NCI-H748 treated with DMSO at 0.1 percent for 48 hours (cell line): ENCODE results near the gene GAPDH.

Source experiments
- DNase-seq: peaks from one replicate; lab custom pipeline; 2025; lab: John Stamatoyannopoulos, UW

GAPDH gene

DNA sequence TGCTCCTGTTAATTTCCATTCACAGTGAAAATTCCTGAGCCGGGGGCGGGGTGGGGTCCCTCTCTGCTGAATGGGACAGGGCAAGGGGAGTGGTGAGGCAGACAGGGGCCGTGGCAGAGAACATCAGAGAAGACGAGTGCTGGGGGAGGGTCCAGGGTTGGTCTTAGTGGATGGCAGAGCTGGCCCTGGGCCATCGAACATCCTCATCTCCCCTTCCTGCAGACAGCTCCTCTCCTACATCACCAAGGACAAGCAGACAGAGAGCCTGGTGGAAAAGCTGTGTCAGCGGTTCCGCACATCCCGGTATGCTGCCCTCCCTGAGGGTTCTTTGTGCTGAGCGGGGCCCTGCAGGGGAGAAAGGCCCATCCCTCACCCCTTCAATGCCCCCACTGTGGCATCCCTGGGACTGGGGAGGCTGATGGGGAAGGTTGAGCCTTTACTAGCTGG, 5.0 kb upstream of the GAPDH start:
- no peak for DNase-seq

DNA sequence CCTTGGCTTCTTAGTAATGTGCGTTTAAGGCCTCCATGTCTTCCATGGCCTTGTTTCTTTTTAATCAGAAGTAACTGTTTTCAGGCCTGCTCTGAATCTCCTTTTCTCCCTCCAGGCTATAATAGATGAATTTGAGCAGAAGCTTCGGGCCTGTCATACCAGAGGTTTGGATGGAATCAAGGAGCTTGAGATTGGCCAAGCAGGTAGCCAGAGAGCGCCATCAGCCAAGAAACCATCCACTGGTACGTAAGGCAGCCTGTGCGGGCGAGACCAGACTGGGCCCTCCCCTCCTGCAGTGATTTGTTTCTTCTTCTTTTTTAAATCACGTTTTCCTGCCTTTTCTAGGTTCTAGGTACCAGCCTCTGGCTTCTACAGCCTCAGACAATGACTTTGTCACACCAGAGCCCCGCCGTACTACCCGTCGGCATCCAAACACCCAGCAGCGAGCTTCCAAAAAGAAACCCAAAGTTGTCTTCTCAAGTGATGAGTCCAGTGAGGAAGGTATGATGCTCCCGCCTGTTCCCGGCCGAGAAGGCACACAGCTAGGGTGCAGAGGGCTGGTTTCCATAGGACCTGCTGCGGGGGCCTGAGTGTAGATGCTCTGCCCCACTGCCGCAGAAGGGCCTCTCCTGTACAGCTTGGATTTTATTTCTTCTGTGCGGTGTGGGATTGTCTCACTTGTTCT, 3.6 kb upstream of the GAPDH start:
- DNase-seq: no peak

DNA sequence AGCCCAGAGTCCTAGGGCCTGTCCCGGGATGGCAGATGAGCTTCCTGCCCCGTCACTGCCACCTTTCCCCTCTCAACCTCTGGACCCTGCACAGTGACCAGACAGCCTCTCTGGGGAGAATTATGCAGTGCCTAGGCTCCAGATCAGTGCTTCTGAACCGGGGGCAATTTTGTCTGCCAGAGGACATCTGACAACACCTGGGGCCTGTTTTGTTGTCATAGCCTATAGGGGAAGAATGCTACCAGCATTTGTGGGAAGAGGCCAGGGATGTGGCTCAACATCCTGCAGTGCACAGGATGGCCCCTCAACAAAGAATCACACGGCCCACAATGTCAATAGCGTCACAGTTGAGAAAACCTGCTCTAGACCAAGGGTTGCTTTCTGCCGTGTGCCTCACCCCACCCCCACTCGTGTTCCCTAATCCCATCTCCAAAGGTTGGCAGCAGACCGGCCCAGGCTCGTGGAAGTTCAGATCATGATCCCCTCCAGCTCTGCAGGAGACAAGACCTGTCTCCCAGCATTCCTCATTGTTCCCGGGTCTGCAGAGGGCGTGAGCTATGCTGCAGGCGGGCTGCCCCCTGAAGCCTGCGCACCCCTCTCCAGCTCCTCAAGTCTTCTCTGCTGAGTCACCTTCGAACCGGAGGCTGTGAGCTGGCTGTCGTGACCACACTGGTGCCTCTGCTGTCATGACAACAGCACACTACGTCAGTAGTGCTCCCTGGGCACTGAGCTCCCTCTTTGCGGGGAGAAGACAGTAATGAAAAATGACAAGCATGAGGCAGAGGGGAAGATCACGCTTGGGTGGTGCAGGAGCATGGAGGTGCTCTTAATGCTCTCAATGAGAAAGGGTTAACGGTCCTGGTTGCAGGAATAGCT, 2.0 kb upstream of the GAPDH start:
- no peak for DNase-seq

DNA sequence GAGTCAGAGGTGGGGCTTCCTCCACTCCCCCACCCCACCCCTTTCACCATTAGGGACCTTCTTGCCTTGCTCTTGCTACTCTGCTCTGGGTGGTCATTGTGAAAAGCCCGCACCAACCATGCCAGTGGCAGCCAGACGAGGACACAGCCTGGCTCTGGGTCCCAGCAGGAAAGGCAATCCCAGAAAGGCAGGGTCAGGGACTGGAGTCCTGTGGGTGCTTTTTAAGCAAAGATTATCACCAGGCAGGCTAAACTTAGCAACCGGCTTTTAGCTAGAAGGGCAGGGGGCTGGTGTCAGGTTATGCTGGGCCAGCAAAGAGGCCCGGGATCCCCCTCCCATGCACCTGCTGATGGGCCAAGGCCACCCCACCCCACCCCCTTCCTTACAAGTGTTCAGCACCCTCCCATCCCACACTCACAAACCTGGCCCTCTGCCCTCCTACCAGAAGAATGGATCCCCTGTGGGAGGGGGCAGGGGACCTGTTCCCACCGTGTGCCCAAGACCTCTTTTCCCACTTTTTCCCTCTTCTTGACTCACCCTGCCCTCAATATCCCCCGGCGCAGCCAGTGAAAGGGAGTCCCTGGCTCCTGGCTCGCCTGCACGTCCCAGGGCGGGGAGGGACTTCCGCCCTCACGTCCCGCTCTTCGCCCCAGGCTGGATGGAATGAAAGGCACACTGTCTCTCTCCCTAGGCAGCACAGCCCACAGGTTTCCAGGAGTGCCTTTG, 1.2 kb upstream of the GAPDH start:
- DNase-seq: no peak

DNA sequence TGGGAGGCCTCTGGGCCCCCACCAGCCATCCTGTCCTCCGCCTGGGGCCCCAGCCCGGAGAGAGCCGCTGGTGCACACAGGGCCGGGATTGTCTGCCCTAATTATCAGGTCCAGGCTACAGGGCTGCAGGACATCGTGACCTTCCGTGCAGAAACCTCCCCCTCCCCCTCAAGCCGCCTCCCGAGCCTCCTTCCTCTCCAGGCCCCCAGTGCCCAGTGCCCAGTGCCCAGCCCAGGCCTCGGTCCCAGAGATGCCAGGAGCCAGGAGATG, 729 bp upstream of the GAPDH start:
- DNase-seq: no peak

DNA sequence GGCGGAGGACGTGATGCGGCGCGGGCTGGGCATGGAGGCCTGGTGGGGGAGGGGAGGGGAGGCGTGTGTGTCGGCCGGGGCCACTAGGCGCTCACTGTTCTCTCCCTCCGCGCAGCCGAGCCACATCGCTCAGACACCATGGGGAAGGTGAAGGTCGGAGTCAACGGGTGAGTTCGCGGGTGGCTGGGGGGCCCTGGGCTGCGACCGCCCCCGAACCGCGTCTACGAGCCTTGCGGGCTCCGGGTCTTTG, 303 bp downstream of the GAPDH start:
- peak; percentile 38 for DNase-seq

DNA sequence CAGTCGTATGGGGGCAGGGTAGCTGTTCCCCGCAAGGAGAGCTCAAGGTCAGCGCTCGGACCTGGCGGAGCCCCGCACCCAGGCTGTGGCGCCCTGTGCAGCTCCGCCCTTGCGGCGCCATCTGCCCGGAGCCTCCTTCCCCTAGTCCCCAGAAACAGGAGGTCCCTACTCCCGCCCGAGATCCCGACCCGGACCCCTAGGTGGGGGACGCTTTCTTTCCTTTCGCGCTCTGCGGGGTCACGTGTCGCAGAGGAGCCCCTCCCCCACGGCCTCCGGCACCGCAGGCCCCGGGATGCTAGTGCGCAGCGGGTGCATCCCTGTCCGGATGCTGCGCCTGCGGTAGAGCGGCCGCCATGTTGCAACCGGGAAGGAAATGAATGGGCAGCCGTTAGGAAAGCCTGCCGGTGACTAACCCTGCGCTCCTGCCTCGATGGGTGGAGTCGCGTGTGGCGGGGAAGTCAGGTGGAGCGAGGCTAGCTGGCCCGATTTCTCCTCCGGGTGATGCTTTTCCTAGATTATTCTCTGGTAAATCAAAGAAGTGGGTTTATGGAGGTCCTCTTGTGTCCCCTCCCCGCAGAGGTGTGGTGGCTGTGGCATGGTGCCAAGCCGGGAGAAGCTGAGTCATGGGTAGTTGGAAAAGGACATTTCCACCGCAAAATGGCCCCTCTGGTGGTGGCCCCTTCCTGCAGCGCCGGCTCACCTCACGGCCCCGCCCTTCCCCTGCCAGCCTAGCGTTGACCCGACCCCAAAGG, 804 bp downstream of the GAPDH start:
- DNase-seq: peak; percentile 14

DNA sequence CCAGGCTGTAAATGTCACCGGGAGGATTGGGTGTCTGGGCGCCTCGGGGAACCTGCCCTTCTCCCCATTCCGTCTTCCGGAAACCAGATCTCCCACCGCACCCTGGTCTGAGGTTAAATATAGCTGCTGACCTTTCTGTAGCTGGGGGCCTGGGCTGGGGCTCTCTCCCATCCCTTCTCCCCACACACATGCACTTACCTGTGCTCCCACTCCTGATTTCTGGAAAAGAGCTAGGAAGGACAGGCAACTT, 1.3 kb downstream of the GAPDH start:
- DNase-seq: no peak

DNA sequence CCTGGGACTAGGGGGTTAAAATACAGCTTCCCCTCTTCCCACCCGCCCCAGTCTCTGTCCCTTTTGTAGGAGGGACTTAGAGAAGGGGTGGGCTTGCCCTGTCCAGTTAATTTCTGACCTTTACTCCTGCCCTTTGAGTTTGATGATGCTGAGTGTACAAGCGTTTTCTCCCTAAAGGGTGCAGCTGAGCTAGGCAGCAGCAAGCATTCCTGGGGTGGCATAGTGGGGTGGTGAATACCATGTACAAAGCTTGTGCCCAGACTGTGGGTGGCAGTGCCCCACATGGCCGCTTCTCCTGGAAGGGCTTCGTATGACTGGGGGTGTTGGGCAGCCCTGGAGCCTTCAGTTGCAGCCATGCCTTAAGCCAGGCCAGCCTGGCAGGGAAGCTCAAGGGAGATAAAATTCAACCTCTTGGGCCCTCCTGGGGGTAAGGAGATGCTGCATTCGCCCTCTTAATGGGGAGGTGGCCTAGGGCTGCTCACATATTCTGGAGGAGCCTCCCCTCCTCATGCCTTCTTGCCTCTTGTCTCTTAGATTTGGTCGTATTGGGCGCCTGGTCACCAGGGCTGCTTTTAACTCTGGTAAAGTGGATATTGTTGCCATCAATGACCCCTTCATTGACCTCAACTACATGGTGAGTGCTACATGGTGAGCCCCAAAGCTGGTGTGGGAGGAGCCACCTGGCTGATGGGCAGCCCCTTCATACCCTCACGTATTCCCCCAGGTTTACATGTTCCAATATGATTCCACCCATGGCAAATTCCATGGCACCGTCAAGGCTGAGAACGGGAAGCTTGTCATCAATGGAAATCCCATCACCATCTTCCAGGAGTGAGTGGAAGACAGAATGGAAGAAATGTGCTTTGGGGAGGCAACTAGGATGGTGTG, 1.9 kb downstream of the GAPDH start:
- no peak for DNase-seq

DNA sequence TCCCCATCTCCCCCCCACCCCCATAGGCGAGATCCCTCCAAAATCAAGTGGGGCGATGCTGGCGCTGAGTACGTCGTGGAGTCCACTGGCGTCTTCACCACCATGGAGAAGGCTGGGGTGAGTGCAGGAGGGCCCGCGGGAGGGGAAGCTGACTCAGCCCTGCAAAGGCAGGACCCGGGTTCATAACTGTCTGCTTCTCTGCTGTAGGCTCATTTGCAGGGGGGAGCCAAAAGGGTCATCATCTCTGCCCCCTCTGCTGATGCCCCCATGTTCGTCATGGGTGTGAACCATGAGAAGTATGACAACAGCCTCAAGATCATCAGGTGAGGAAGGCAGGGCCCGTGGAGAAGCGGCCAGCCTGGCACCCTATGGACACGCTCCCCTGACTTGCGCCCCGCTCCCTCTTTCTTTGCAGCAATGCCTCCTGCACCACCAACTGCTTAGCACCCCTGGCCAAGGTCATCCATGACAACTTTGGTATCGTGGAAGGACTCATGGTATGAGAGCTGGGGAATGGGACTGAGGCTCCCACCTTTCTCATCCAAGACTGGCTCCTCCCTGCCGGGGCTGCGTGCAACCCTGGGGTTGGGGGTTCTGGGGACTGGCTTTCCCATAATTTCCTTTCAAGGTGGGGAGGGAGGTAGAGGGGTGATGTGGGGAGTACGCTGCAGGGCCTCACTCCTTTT, 2.7 kb downstream of the GAPDH start:
- DNase-seq: no peak

DNA sequence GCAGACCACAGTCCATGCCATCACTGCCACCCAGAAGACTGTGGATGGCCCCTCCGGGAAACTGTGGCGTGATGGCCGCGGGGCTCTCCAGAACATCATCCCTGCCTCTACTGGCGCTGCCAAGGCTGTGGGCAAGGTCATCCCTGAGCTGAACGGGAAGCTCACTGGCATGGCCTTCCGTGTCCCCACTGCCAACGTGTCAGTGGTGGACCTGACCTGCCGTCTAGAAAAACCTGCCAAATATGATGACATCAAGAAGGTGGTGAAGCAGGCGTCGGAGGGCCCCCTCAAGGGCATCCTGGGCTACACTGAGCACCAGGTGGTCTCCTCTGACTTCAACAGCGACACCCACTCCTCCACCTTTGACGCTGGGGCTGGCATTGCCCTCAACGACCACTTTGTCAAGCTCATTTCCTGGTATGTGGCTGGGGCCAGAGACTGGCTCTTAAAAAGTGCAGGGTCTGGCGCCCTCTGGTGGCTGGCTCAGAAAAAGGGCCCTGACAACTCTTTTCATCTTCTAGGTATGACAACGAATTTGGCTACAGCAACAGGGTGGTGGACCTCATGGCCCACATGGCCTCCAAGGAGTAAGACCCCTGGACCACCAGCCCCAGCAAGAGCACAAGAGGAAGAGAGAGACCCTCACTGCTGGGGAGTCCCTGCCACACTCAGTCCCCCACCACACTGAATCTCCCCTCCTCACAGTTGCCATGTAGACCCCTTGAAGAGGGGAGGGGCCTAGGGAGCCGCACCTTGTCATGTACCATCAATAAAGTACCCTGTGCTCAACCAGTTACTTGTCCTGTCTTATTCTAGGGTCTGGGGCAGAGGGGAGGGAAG, 3.5 kb downstream of the GAPDH start:
- peak; percentile 32 for DNase-seq

DNA sequence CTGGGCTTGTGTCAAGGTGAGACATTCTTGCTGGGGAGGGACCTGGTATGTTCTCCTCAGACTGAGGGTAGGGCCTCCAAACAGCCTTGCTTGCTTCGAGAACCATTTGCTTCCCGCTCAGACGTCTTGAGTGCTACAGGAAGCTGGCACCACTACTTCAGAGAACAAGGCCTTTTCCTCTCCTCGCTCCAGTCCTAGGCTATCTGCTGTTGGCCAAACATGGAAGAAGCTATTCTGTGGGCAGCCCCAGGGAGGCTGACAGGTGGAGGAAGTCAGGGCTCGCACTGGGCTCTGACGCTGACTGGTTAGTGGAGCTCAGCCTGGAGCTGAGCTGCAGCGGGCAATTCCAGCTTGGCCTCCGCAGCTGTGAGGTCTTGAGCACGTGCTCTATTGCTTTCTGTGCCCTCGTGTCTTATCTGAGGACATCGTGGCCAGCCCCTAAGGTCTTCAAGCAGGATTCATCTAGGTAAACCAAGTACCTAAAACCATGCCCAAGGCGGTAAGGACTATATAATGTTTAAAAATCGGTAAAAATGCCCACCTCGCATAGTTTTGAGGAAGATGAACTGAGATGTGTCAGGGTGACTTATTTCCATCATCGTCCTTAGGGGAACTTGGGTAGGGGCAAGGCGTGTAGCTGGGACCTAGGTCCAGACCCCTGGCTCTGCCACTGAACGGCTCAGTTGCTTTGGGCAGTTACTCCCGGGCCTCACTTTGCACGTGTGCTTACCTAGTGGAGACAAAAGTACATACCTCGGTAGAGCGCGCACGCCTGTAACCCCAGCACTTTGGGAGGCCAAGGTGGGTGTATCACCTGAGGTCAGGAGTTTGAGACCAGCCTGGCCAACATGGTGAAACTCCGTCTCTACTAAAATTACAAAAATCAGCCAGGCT, 4.3 kb downstream of the GAPDH start:
- no peak for DNase-seq

DNA sequence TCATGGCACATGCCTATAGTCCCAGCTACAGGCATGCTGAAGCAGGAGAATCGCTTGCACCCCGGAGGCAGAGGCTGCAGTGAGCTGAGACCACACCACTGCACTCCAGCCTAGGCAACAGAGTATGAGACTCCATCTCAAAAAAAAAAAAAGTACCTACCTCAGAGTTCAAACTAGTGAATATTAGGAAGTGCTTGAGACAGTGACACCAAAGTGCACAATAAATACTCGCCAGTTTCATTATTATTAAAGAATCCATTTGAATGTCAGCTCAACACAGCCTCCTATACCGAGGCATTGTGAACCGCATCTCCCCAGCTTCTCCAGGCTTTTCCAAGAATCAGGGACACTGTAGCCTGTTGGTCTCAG, 5.0 kb downstream of the GAPDH start:
- DNase-seq: no peak

DNA sequence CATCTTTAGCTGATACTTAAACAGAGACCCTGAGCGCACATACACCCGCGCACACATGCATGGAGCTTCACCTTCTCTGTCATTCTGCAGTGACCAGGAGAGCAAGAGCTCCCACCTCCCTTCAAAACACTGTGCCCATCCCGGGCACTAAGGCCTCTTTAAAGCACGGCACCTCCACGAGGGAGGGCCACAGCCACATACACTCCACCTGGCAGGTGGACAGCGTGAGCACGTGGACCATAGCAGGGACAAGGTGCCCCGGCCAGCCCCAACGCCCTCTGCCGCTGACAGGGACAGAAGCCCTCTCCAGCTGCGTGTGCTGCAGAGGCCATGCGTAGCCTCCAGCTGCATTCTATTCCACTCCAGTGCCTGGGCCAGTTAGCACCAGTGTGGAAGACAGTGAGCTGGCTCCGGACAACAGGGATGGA, 5.4 kb downstream of the GAPDH start:
- DNase-seq: no peak

DNA sequence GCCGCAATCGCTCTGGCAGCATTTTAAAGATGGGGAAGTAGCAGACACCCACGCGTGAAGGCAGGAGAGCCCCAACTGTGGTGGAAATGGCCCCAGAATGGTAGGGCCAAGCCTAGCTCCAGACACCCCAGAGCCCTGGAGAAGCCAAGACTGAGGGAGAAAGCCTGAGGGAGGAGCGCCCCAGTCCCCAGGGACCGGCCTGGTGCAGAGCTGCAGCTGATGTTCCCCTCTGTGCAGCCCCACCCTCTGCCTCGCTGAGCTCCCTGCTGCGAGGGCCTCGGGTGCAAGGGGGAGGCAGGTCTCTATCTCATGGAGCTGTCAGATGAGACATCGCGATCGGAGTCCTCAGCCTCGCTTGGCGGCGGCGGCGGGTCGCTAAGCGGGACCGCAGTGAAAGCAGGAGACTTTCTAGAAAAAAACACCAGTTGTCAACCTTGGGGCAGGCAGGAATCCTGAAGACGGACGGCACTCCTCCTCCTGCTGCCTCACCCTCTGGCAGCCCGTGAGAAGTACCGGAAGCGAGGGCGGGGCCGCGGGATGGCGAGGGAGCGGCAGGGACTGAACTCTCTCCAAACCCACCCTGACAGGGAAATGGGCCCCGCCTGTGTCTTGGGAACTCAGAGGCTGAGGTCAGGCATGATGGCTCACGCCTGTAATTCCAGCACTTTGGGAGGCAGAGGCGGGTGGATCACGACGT, 6.0 kb downstream of the GAPDH start:
- DNase-seq: peak; percentile 9

DNA sequence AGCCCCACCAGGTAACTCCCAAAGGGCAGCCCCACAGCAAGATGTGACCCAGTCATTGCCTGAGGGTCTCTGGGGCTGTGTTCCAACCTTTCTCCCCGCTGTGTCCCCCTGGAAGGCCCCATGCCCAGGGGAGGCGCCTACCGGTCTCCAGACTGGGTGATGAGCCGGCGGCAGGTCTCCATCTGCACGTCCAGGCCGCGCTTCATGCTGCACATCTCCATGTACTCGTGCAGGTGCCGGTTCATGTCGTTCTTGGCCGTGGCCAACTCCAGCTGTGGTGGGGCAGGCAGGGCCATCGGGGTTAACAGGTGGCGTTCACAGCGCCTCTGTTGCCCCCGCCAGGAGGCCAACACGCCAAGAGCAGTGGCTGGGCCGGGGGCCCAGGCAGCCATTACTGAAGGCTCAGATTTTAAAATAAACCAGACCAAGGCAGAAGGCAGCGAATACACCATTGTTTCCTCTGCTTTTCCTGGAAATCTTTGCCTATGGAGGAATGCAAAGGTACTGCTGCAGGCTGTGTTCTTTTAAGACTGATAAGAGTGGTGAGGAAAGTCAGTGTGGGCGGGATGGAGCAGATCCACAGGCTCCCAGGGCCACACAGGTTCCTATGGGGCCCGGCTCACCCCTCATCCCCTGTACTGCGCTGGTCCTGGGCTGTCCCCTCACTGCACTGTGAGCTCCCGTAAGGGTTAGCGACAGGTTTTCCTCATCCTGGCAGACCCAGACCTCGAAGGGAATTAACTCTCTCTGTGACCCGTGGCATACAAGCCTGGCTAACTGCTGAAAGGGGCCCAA, 7.3 kb downstream of the GAPDH start:
- no peak for DNase-seq

DNA sequence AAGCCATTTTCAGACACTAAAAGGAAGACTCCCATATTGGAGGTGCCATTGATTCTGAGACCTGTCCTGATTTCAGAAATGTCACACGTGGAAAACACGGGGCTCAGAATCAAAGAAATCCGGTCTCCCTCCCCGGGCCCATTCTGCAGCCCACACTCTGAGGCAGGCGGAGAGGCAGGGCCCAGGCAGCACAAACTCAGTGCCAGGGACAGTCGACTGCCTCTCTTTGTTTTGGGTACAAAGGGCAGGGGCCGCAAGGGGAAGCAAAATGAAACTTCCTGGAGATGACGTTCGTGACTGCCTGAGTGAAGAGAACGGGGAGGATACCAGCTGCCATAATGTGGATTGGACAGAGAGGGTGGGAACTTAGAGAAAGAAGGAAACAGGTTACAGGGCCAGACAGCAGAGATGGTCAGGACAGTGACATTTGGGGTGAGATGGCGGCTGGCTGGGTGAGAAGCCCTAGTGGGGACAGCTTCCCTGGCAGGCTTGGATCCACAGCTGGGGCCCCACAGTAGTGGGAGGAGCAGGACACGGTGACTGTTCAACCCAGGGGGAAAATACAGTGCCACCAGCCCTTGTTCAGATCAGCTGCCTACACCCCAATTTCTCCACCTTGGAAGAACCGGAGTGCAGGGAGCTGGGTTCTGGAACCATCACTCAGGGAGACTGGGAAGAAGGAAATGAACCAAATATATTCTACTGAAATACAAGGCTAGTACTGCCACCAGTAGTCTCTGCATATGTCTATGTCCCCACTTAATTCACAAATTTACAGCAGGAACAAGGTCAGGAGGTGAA, 8.1 kb downstream of the GAPDH start:
- DNase-seq: no peak
